ENCODE data around the gene INPP5A. TPM values are rescaled to one million over a fixed set of nuclear protein-coding genes. Genes with fewer than 3 reads are reported as not detected.
"Not testable (repeated sequence)": the region's sequence is repeated elsewhere in the genome, so short reads cannot be mapped to it uniquely, and the experiment has no call there.

INPP5A gene
- total RNA-seq, 2 donors from 2014 or later = 65.2 to 102 TPM

- intact Hi-C loops (cut with DNase I) = no loop called here
Observed at GRCh38 chr10:132740588-132740987, 203.0 kb downstream of the INPP5A start.

GRCh38 chr10:132742167-132742836 lies 204.7 kb downstream of the INPP5A start:
- DNase-seq (ENCODE audit: low spot score) = no peak
- intact Hi-C loops (cut with DNase I) = no loop called here

More at GRCh38 chr10:132740588-132740987, 203.0 kb downstream of the INPP5A start:
- DNase-seq (ENCODE audit: low spot score) = no peak

GRCh38 chr10:132742837-132743194 lies 205.2 kb downstream of the INPP5A start:
- intact Hi-C loops (cut with DNase I) = no loop called here
- no peak for DNase-seq (ENCODE audit: low spot score)

- DNase-seq (ENCODE audit: low spot score); intact Hi-C loops (cut with DNase I): not testable (repeated sequence)
Observed at GRCh38 chr10:132743196-132743924, 205.8 kb downstream of the INPP5A start.

GRCh38 chr10:132743925-132744490 lies 206.4 kb downstream of the INPP5A start:
- intact Hi-C loops (cut with DNase I) = no loop called here
- DNase-seq (ENCODE audit: low spot score) = no peak

GRCh38 chr10:132744839-132745238 lies 207.3 kb downstream of the INPP5A start:
- DNase-seq (ENCODE audit: low spot score) = no peak
- intact Hi-C loops (cut with DNase I) = no loop called here

- intact Hi-C loops (cut with DNase I) = no loop called here
- no peak for DNase-seq (ENCODE audit: low spot score)
Observed at GRCh38 chr10:132745511-132745910, 207.9 kb downstream of the INPP5A start.

GRCh38 chr10:132745971-132746370 lies 208.4 kb downstream of the INPP5A start:
- no peak for DNase-seq (ENCODE audit: low spot score)
- intact Hi-C loops (cut with DNase I) = no loop called here

GRCh38 chr10:132746386-132746785 lies 208.8 kb downstream of the INPP5A start:
- intact Hi-C loops (cut with DNase I) = no loop called here
- DNase-seq (ENCODE audit: low spot score) = no peak

- DNase-seq (ENCODE audit: low spot score) = no peak
- intact Hi-C loops (cut with DNase I) = no loop called here
Observed at GRCh38 chr10:132746801-132747625, 209.4 kb downstream of the INPP5A start.

GRCh38 chr10:132748135-132748534 lies 210.5 kb downstream of the INPP5A start:
- intact Hi-C loops (cut with DNase I) = no loop called here
- DNase-seq (ENCODE audit: low spot score) = no peak

- DNase-seq (ENCODE audit: low spot score) = no peak
- intact Hi-C loops (cut with DNase I) = no loop called here
Observed at GRCh38 chr10:132748545-132749370, 211.2 kb downstream of the INPP5A start.

GRCh38 chr10:132749371-132749795 lies 211.8 kb downstream of the INPP5A start:
- intact Hi-C loops (cut with DNase I) = no loop called here
- no peak for DNase-seq (ENCODE audit: low spot score)

- no peak for DNase-seq (ENCODE audit: low spot score)
Observed at GRCh38 chr10:132750936-132751335, 213.3 kb downstream of the INPP5A start.

GRCh38 chr10:132752378-132752777 lies 214.8 kb downstream of the INPP5A start:
- no peak for DNase-seq (ENCODE audit: low spot score)
- intact Hi-C loops (cut with DNase I) = no loop called here

More at GRCh38 chr10:132750936-132751335, 213.3 kb downstream of the INPP5A start:
- intact Hi-C loops (cut with DNase I) = no loop called here

GRCh38 chr10:132752961-132753360 lies 215.4 kb downstream of the INPP5A start:
- intact Hi-C loops (cut with DNase I) = no loop called here
- DNase-seq (ENCODE audit: low spot score) = no peak

- intact Hi-C loops (cut with DNase I) = no loop called here
- DNase-seq (ENCODE audit: low spot score) = no peak
Observed at GRCh38 chr10:132753596-132753995, 216.0 kb downstream of the INPP5A start.

- intact Hi-C loops (cut with DNase I) = no loop called here
- no peak for DNase-seq (ENCODE audit: low spot score)
Observed at GRCh38 chr10:132754071-132754470, 216.5 kb downstream of the INPP5A start.

GRCh38 chr10:132755166-132755711 lies 217.7 kb downstream of the INPP5A start:
- no peak for DNase-seq (ENCODE audit: low spot score)
- intact Hi-C loops (cut with DNase I) = no loop called here

Data from posterior vena cava (tissue), 2 donors.